Retinal pigment epithelial cell (primary cell): ENCODE data around the gene SLC36A3.
A peak's percentile ranks its signal among the peaks of the same experiment; 100 is the strongest.

Source experiments
- DNase-seq: peaks from one replicate; pipeline ENCODE4 v3.0.0-alpha.2; 2010; ENCODE audit warnings: low read depth
- H3K4me3 ChIP-seq: 2 replicates; pipeline ENCODE4 v1.5.1; 2011; ENCODE audit warnings: mild to moderate bottlenecking, low read length, control low read depth, moderate library complexity
- CTCF ChIP-seq: conservative IDR thresholded peaks from 2 replicates; pipeline ENCODE4 v1.5.1; 2011; ENCODE audit warnings: low read depth, low read length, control low read depth, inconsistent platforms

SLC36A3 gene

DNA sequence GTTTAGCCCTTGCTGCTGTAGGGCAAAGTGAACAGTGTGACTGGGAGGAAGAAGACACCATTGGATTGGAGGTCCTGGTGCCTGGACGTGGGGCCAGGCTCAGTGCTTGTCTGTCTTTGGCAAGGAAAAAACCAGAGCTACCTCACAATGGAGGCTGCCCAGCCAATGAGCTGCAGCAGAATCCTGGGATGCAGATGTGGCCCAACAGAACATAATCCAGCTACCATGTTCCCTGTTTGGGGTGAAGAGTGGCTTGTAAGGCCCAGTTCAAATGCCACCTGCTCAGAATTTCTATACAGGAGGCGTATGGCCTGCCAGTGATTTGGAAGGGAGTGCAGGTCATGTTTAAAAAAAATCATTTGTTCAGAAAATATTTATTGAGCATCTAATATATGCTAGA lies at the start of gene SLC36A3:
SLC36A3 (minus strand) TSS at position 101 of the 400 bp plus-strand sequence. CDS start 412 bp downstream, outside the sequence.
- no peak for TF ChIP-seq CTCF
- no peak within 1 kb of the TSS for H3K4me3 ChIP-seq
- no peak for DNase-seq

GRCh38 chr5:151351671-151352070 lies 48.1 kb upstream of the SLC36A3 start:
- no peak for DNase-seq
- TF ChIP-seq CTCF = no peak
- no peak overlapping the region for H3K4me3 ChIP-seq

DNA sequence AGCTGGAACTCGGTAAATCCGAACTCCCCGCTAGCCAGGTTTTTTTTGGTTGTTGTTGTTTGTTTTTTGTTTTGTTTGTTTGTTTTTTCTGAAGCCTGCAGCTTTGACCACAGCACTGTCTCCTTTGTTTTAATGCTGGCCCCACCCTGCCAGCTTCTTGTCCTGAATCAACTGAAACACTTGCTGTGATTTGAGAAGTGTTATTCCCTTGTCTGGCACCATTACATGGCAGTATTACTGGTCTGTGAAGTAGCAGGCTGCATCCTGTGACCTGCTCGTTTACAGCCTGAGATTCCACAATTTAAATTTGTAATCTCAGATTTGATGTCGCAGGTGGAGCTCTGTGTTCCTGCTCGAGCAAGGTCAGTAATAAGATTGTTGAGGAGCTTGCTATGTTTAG lies 45.2 kb upstream of the SLC36A3 start:
- no peak for TF ChIP-seq CTCF
- no peak overlapping the region for H3K4me3 ChIP-seq
- DNase-seq = no peak

DNA sequence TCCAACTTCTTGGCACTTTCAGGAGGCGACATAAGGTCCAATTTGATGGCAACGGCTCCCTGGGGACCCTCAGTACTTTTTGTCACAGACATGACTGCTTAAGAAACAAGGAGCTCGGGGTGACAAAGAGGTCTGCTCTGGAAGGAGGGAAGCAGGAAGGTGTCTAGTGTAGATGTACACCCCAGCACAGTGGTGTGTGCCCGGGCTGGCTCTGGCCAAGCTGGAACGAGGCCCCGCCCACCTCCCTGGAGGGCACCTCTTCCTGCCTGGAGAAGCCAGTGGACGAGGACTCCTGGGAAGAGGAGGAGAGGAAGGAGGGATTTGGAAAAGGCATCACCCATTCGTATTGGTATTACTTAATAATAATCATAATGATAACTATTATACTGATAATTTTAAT lies 43.8 kb upstream of the SLC36A3 start, which contains the start of gene SLC36A2:
SLC36A2 (minus strand) TSS at position 191 of the 400 bp plus-strand sequence; CDS start at position 92, 99 bp downstream.
- no peak for DNase-seq
- no peak for TF ChIP-seq CTCF
- no peak within 1 kb of the TSS for H3K4me3 ChIP-seq

- TF ChIP-seq CTCF = no peak
- no peak overlapping the region for H3K4me3 ChIP-seq
- peak; percentile 15 for DNase-seq
Observed at GRCh38 chr5:151345808-151346478, 42.4 kb upstream of the SLC36A3 start.

GRCh38 chr5:151345187-151345807 lies 41.7 kb upstream of the SLC36A3 start:
- DNase-seq = no peak
- H3K4me3 ChIP-seq = no peak overlapping the region
- no peak for TF ChIP-seq CTCF

- no peak overlapping the region for H3K4me3 ChIP-seq
- no peak for TF ChIP-seq CTCF
- DNase-seq = no peak
Observed at GRCh38 chr5:151344088-151344487, 40.5 kb upstream of the SLC36A3 start.
